CD4-positive, CD25-positive, alpha-beta regulatory T cell (primary cell): ENCODE data around the gene TTYH1. TPM values are rescaled to one million over a fixed set of nuclear protein-coding genes. Genes with fewer than 3 reads are reported as not detected.

Source experiments
- ATAC-seq, 2 donors: fragments of 150-1000 bp; cut with Tn5 transposase; one replicate each; pipeline ENCODE4 v1.10.0; 2021; ENCODE audit warnings: low read depth in 2 of 2, moderate number of reproducible peaks in 2 of 2, moderate library complexity in 1 of 2
- DNase-seq, 3 donors: peaks; one replicate each; pipeline versions ENCODE4 v3.0.0 to v3.0.0-alpha.2; 2012 to 2022; ENCODE audit warnings: mixed read lengths in 1 of 3
- H3K27ac ChIP-seq: one replicate; pipeline ENCODE4 v1.7.0; 2013; ENCODE audit warnings: mild to moderate bottlenecking, low read length; ENCODE audit not compliant: insufficient read depth, poor library complexity, severe bottlenecking
- H3K27me3 ChIP-seq: one replicate; pipeline ENCODE4 v1.7.0; 2013; ENCODE audit warnings: low read length; ENCODE audit not compliant: control insufficient read depth, insufficient read depth
- H3K36me3 ChIP-seq: one replicate; pipeline ENCODE4 v1.7.0; 2013; ENCODE audit warnings: mild to moderate bottlenecking, low read length, moderate library complexity; ENCODE audit not compliant: control insufficient read depth, insufficient read depth
- H3K4me1 ChIP-seq: 2 replicates; pipeline ENCODE4 v1.7.0; 2013; ENCODE audit warnings: mild to moderate bottlenecking, low read length; ENCODE audit not compliant: insufficient read depth, control insufficient read depth, poor library complexity, severe bottlenecking
- H3K4me3 ChIP-seq: one replicate; pipeline ENCODE4 v1.7.0; 2013; ENCODE audit warnings: low read depth, mild to moderate bottlenecking, low read length, moderate library complexity
- H3K9me3 ChIP-seq, 2 experiments: 1 replicate in 1 of 2; 2 replicates in 1 of 2; pipeline ENCODE4 v1.7.0; 2013; ENCODE audit warnings: low read length in 2 of 2, mild to moderate bottlenecking in 1 of 2, moderate library complexity in 1 of 2; ENCODE audit not compliant: control insufficient read depth in 2 of 2
- H3K27ac Mint-ChIP-seq, 3 donors: one replicate each; pipeline ENCODE4 v1.8.0; 2020 to 2022; ENCODE audit warnings: mild to moderate bottlenecking in 3 of 3, mixed read lengths in 3 of 3, moderate library complexity in 2 of 3
- H3K27me3 Mint-ChIP-seq: one replicate; pipeline ENCODE4 v1.8.0; 2022; ENCODE audit warnings: mild to moderate bottlenecking, mixed read lengths
- H3K36me3 Mint-ChIP-seq: one replicate; pipeline ENCODE4 v1.8.0; 2020; ENCODE audit warnings: mixed read lengths
- H3K4me1 Mint-ChIP-seq, 4 donors: one replicate each; pipeline ENCODE4 v1.8.0; 2020 to 2022; ENCODE audit warnings: mixed read lengths in 4 of 4, mild to moderate bottlenecking in 1 of 4
- H3K4me3 Mint-ChIP-seq, 4 donors: one replicate each; pipeline ENCODE4 v1.8.0; 2020 to 2022; ENCODE audit warnings: mild to moderate bottlenecking in 4 of 4, mixed read lengths in 4 of 4, moderate library complexity in 3 of 4
- H3K9me3 Mint-ChIP-seq, 7 donors: one replicate each; pipeline ENCODE4 v1.8.0; 2020 to 2022; ENCODE audit warnings: mixed read lengths in 7 of 7, mild to moderate bottlenecking in 3 of 7, moderate library complexity in 2 of 7
- polyA plus RNA-seq, 4 donors: library from polyadenylated mRNA; unstranded; fragments of 300-500 nt; fragmentation: Illumina TruSeq; gene quantifications; one replicate each; pipeline ENCODE4 v1.2.3, GENCODE V29; 2021
- total RNA-seq: library from RNA; stranded (reverse); gene quantifications from one replicate; pipeline ENCODE4 v1.2.3, GENCODE V29; 2022

Gene TTYH1
- total and polyA plus RNA-seq, 5 donors from 2014 or later = 0.17 to 1.00 (median 0.31) TPM; not detected in 2

DNA sequence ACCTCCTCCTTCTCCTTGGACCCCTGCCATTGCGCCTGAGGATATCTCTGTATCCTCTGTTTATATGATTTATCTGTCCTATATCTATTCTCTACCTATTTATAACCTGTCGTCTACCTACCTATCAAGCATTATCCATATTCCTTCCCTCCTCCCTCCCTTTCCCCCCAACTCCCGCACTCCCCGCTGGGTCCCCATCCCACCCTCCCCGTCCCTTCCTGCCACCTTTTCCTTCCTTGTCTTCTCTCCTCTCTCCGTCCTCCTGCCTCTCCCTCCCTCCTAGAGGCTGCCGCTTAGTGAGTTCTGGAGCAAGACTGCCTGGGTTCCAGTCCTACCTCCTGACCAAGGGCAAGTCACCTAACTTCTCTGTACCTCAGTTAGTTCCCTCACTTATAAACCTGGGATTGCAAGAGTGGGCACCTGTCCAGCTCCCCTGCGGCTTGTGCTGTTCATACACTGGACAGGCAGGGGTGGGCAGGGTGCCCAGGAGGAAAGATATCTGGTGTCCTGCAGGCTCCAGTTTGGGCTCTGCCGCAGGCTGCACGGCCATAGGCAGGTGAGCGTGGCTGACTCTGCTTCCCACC, 16.1 kb downstream of the TTYH1 start:
- peaks cover 14% of the 10 kb centered on the region for H3K27me3 Mint-ChIP-seq
- H3K27me3 ChIP-seq = no peaks in the 10 kb centered on the region
- H3K9me3 ChIP-seq = no peaks in the 10 kb centered on the region
- H3K4me1 ChIP-seq = peaks cover 17% of the 10 kb centered on the region
- H3K27ac ChIP-seq = no peak overlapping the region
- no peaks in the 10 kb centered on the region for H3K36me3 Mint-ChIP-seq
- peaks cover 0 to 22% (median 7%) of the 10 kb centered on the region in 4 donors for H3K4me1 Mint-ChIP-seq
- no peaks in the 10 kb centered on the region for H3K9me3 Mint-ChIP-seq
- no peak for ATAC-seq
- no peaks in the 10 kb centered on the region for H3K36me3 ChIP-seq
- H3K27ac Mint-ChIP-seq = peak overlapping the region in 2 of 3 donors; percentile 31 to 60
- H3K4me3 ChIP-seq = no peak overlapping the region
- no peak for DNase-seq
- H3K4me3 Mint-ChIP-seq = peak overlapping the region in 1 of 4 donors; percentile 74

DNA sequence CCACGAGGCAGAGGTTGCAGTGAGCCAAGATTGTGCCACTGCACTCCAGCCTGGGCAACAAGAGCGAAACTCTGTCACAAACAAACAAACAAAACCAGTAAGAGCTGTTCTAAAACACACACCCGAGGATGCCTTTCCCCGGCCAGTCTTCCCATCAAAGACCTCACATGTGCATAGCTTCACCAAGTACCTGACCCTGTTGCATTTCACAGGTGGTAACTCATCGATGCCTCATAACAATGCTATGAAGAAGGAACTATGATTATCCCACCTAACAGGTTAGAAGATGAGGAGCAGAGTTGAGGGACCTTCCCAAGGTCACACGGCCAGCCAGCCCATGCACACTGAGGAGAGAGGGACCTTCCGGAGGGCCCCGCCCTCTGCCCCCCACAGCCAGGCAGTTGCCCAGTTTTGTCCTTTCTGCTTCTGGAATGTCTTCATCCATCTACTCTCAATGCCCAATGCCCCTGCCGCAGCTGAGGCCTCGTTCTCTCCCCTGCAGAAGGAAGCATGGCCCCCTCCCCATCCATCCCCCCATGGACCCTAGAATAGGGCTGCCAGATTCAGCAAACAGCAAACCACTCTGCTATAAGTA, 17.0 kb downstream of the TTYH1 start:
- Mint-ChIP-seq H3K9me3 (no peaks in the 10 kb centered on the region), H3K4me1 (peaks cover 5 to 27% (median 9%) of the 10 kb centered on the region in 4 donors), H3K27me3 (peaks cover 9% of the 10 kb centered on the region), H3K27ac (no peak overlapping the region), H3K36me3 (no peaks in the 10 kb centered on the region), H3K4me3 (peak overlapping the region in 1 of 4 donors; percentile 28)
- Histone ChIP-seq H3K9me3 (no peaks in the 10 kb centered on the region), H3K27ac (no peak overlapping the region), H3K27me3 (no peaks in the 10 kb centered on the region), H3K4me3 (no peak overlapping the region), H3K36me3 (no peaks in the 10 kb centered on the region), H3K4me1 (peaks cover 17% of the 10 kb centered on the region)
- ATAC-seq (no peak), DNase-seq (no peak)

DNA sequence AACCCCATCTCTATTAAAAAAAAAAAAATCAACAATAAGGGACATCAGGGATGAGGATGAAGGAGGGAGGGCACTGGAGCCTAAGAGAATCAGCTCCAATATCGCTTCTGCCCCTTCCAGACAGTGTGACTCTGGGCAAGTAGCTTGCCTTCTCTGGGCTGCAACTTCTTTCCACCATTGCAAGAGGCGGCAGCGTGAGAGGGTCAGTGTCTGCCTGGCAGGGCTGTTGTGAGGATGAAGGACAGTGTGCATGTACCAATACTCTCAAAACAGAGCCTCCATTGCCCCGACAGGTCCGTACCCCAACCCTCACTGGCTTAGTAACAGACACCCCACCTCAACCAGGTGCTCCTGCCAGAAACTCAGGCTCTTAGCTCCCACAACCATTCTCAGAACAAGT, 18.4 kb downstream of the TTYH1 start:
- peak overlapping the region in 1 of 4 donors; percentile 56 for H3K4me3 Mint-ChIP-seq
- H3K4me1 ChIP-seq = peaks cover 17% of the 10 kb centered on the region
- no peaks in the 10 kb centered on the region for H3K9me3 ChIP-seq
- H3K36me3 ChIP-seq = no peaks in the 10 kb centered on the region
- no peaks in the 10 kb centered on the region for H3K36me3 Mint-ChIP-seq
- peaks cover 5 to 27% (median 10%) of the 10 kb centered on the region in 4 donors for H3K4me1 Mint-ChIP-seq
- H3K27ac ChIP-seq = no peak overlapping the region
- DNase-seq = no peak
- no peak for ATAC-seq
- H3K27ac Mint-ChIP-seq = peak overlapping the region in 2 of 3 donors; percentile 67 to 82
- H3K27me3 ChIP-seq = no peaks in the 10 kb centered on the region
- H3K4me3 ChIP-seq = no peak overlapping the region
- H3K27me3 Mint-ChIP-seq = peaks cover 9% of the 10 kb centered on the region
- H3K9me3 Mint-ChIP-seq = no peaks in the 10 kb centered on the region

DNA sequence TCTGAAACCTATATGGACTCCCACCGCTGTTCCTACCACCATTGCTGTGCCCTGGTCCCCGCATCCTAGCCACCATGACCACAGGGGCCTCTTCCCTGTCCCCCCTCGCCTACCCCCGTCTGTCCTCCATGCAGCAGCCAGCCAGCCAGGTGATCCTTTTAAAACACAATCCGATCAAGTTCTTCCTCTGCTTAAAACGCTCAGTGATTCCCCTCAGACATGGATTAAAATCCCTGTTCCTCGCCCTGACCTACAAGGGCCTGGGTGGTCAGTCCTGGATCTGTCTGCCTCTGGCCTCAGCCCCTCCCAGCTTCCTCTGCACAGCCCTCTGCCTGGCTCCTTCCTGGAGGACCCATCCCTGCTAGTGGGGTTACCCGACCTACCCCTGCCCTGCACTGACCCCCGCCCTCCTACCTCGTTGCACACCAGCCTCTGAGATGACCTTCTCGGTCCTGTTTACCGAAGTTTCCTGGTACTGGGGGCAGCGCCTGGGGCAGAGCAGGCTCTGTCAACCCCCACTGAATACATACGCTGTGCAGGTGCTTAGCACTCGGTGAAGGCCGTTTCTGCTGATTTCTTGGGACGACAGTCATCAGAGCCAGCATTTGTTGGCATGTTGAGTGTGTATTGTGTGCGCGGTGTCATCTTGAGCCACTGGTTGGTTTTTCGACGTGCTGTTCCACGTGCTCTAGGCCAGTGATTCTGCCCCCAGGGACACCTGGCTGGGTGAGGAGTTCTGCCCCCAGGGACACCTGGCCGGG, 19.0 kb downstream of the TTYH1 start:
- Mint-ChIP-seq H3K27me3 (peaks cover 9% of the 10 kb centered on the region), H3K36me3 (no peaks in the 10 kb centered on the region), H3K9me3 (no peaks in the 10 kb centered on the region), H3K27ac (peak overlapping the region; percentile 25 to 85 (median 82)), H3K4me1 (peaks cover 5 to 31% (median 12%) of the 10 kb centered on the region in 4 donors), H3K4me3 (peak overlapping the region in 2 of 4 donors; percentile 21 to 56)
- Histone ChIP-seq H3K4me3 (no peak overlapping the region), H3K27me3 (no peaks in the 10 kb centered on the region), H3K36me3 (no peaks in the 10 kb centered on the region), H3K27ac (no peak overlapping the region), H3K4me1 (peaks cover 17% of the 10 kb centered on the region), H3K9me3 (no peaks in the 10 kb centered on the region)
- ATAC-seq (no peak), DNase-seq (no peak)

DNA sequence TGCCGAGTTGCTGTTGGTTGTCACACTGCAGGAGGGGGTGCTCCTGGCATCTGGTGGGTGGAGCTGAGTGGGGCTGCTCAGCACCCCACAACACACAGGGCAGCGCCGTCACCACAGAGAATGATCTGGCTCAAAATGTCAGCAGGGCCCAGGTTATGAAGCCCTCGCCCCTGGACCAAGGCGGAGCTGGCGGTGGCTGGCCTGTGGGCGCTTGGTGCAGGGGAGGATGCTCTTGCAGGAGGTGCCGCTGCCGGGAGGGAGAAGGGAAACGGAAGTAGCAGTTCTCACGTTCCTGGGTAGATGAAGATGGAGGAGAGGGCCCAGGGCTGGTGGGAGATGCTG, 19.6 kb downstream of the TTYH1 start:
- no peaks in the 10 kb centered on the region for H3K9me3 Mint-ChIP-seq
- H3K4me1 ChIP-seq = peaks cover 17% of the 10 kb centered on the region
- H3K9me3 ChIP-seq = no peaks in the 10 kb centered on the region
- H3K4me3 Mint-ChIP-seq = peak overlapping the region in 2 of 4 donors; percentile 21 to 41
- H3K4me3 ChIP-seq = no peak overlapping the region
- H3K27ac Mint-ChIP-seq = peak overlapping the region; percentile 65 to 84 (median 82)
- DNase-seq = peak in 1 of 3 donors; percentile 19
- H3K4me1 Mint-ChIP-seq = peaks cover 5 to 30% (median 12%) of the 10 kb centered on the region in 4 donors
- H3K27me3 ChIP-seq = no peaks in the 10 kb centered on the region
- H3K27me3 Mint-ChIP-seq = peaks cover 9% of the 10 kb centered on the region
- no peak for ATAC-seq
- no peaks in the 10 kb centered on the region for H3K36me3 ChIP-seq
- no peaks in the 10 kb centered on the region for H3K36me3 Mint-ChIP-seq
- H3K27ac ChIP-seq = no peak overlapping the region

DNA sequence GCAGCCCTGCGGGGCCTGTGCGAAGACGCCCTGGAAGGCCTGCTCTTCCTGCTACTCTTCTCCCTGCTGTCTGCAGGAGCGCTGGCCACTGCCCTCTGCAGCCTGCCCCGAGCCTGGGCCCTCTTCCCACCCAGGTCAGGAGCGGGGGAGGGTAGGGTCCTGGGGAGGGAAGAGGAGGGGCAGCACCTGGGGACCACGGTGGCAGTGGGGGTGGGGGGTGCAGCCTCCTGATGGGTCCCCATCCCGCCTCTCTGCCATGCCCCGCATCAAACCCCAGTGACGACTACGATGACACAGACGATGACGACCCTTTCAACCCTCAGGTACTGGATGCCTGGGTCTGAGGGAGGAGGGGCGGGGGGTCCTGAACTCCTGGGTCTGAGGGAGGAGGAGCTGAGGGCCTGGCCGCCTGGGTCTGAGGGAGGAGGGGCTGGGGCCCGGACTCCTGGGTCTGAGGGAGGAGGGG, 20.3 kb downstream of the TTYH1 start:
- no peak overlapping the region for H3K4me3 ChIP-seq
- no peak for DNase-seq
- H3K27me3 ChIP-seq = no peaks in the 10 kb centered on the region
- no peak overlapping the region for H3K4me3 Mint-ChIP-seq
- no peaks in the 10 kb centered on the region for H3K36me3 Mint-ChIP-seq
- H3K27me3 Mint-ChIP-seq = peaks cover 9% of the 10 kb centered on the region
- no peaks in the 10 kb centered on the region for H3K9me3 Mint-ChIP-seq
- no peaks in the 10 kb centered on the region for H3K36me3 ChIP-seq
- peaks cover 5 to 30% (median 12%) of the 10 kb centered on the region in 4 donors for H3K4me1 Mint-ChIP-seq
- peaks cover 10% of the 10 kb centered on the region for H3K4me1 ChIP-seq
- no peak for ATAC-seq
- no peak overlapping the region for H3K27ac ChIP-seq
- no peak overlapping the region for H3K27ac Mint-ChIP-seq
- no peaks in the 10 kb centered on the region for H3K9me3 ChIP-seq

DNA sequence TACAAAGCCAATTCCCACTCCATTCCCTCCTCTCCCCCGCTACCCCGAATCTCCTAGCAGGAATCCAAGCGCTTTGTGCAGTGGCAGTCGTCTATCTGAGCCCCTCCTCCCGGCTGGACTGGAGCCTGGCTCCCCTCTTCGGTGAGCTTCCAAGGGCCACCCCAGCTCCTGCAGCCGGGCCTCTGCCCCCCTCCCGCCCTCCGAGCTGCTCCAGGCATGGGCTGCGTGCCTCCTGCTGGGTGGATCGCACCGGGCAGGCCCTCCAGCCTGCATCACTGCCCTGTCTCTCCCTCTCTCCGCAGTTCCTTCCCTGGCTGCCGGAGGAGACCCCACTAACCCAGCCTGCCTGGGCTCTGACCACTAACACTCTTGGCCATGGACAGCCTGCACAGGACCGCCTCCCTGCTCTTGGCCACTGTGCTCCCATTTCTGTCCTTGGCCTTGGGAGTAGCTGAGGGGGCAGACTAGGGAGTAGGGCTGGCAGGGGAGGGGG, 20.8 kb downstream of the TTYH1 start:
- Histone ChIP-seq H3K27ac (no peak overlapping the region), H3K9me3 (no peaks in the 10 kb centered on the region), H3K4me1 (peaks cover 6% of the 10 kb centered on the region), H3K4me3 (no peak overlapping the region), H3K36me3 (no peaks in the 10 kb centered on the region), H3K27me3 (no peaks in the 10 kb centered on the region)
- Mint-ChIP-seq H3K4me3 (no peak overlapping the region), H3K27me3 (peaks cover 9% of the 10 kb centered on the region), H3K27ac (peak overlapping the region in 1 of 3 donors; percentile 38), H3K9me3 (no peaks in the 10 kb centered on the region), H3K36me3 (no peaks in the 10 kb centered on the region), H3K4me1 (peaks cover 5 to 29% (median 11%) of the 10 kb centered on the region in 4 donors)
- no peak for ATAC-seq
- DNase-seq = no peak
